Lung (tissue), 12 donors: ENCODE measurements around the gene NTN1. TPM values are rescaled to one million over a fixed set of nuclear protein-coding genes. Genes with fewer than 3 reads are reported as not detected.
"Not testable (repeated sequence)": the region's sequence is repeated elsewhere in the genome, so short reads cannot be mapped to it uniquely, and the experiment has no call there.

Source experiments
- ATAC-seq: fragments of 200-7000 bp; cut with Tn5 transposase; one replicate; pipeline ENCODE4 v1.9.1; 2020; ENCODE audit warnings: moderate number of reproducible peaks; ENCODE audit not compliant: insufficient read depth, low FRiP score
- DNase-seq, 3 donors: peaks; one replicate each; pipeline ENCODE4 v3.0.0-alpha.2; 2013 to 2017
- H3K27ac ChIP-seq, 2 donors: one replicate each; pipeline ENCODE4 v1.5.1; 2013; ENCODE audit warnings: mild to moderate bottlenecking in 2 of 2, moderate library complexity in 2 of 2, control low read depth in 1 of 2, inconsistent platforms in 1 of 2, low read depth in 1 of 2, low read length in 1 of 2
- H3K27me3 ChIP-seq, 3 donors: one replicate each; pipeline ENCODE4 v1.5.1; 2013; ENCODE audit warnings: low read length in 2 of 3; ENCODE audit not compliant: control insufficient read depth in 3 of 3, insufficient read depth in 3 of 3
- H3K36me3 ChIP-seq, 4 donors: one replicate each; pipeline ENCODE4 v1.5.1; 2013; ENCODE audit warnings: low read length in 4 of 4, mild to moderate bottlenecking in 1 of 4, moderate library complexity in 1 of 4; ENCODE audit not compliant: control insufficient read depth in 4 of 4, insufficient read depth in 4 of 4
- H3K4me1 ChIP-seq, 5 donors: one replicate each; pipeline ENCODE4 v1.5.1; 2013; ENCODE audit warnings: low read length in 5 of 5, mild to moderate bottlenecking in 2 of 5, moderate library complexity in 1 of 5; ENCODE audit not compliant: control insufficient read depth in 5 of 5, insufficient read depth in 5 of 5
- H3K4me3 ChIP-seq: one replicate; pipeline ENCODE4 v1.5.1; 2013; ENCODE audit warnings: mild to moderate bottlenecking, control low read depth, moderate library complexity
- H3K9ac ChIP-seq, 2 donors: one replicate each; pipeline ENCODE4 v1.5.1; 2013; ENCODE audit warnings: low read length in 2 of 2, control low read depth in 1 of 2; ENCODE audit not compliant: insufficient read depth in 1 of 2
- H3K9me3 ChIP-seq, 4 donors: one replicate each; pipeline ENCODE4 v1.5.1; 2013; ENCODE audit warnings: low read length in 3 of 4, mild to moderate bottlenecking in 1 of 4, moderate library complexity in 1 of 4; ENCODE audit not compliant: control insufficient read depth in 4 of 4, insufficient read depth in 3 of 4
- CTCF ChIP-seq: IDR thresholded peaks from 2 replicates; pipeline ENCODE4 v1.5.1; 2012; ENCODE audit warnings: mild to moderate bottlenecking; ENCODE audit errors: control extremely low read depth, extremely low read depth
- WGBS, 2 donors: extraction: QIAGEN DNeasy Blood & Tissue Kit; methylation state at CpG; one replicate each; pipeline ENCODE4 v1.1.7; 2013; 5-methylcytosine and 5-hydroxymethylcytosine counted together
- polyA plus RNA-seq, 2 donors: library from polyadenylated mRNA; stranded (reverse); fragments of 200-250 nt; gene quantifications; one replicate each; pipeline ENCODE4 v1.2.1, GENCODE V29; 2013
- total RNA-seq, 2 donors: library from RNA; depleted of rRNA in 1 of 2; stranded (reverse); fragments of >200 nt in 1 of 2; gene quantifications; one replicate each; pipeline ENCODE4 v1.2.1, GENCODE V29; 2014 to 2021
- donor health status: control.
- donor health status: control.
- donor health status: Bipolar disorder and iron deficiency.
- donor health status: healthy.
- donor health status: DM: yes; HTN: yes; CAD: no.

The NTN1 gene
- total and polyA plus RNA-seq, 4 donors = 3.6 to 17.1 (median 7.8) TPM

- Histone ChIP-seq H3K36me3 (no peaks in the 10 kb centered on the region), H3K4me1 (no peaks in the 10 kb centered on the region), H3K27ac (no peak overlapping the region), H3K27me3 (peaks cover 0 to 10% (median 0%) of the 10 kb centered on the region in 3 donors), H3K9ac (no peak overlapping the region), H3K9me3 (no peaks in the 10 kb centered on the region), H3K4me3 (no peak overlapping the region)
- ATAC-seq = no peak
- no peak for TF ChIP-seq CTCF
- no peak for DNase-seq
These were observed 41.6 kb upstream of the NTN1 start for GRCh38 chr17:8979715-8980114.

GRCh38 chr17:8981443-8981842, 39.9 kb upstream of the NTN1 start:
- 91 to 97% methylated on average over 2 of the region's 2 CpGs for WGBS, 2 donors
- no peak overlapping the region for H3K27ac ChIP-seq
- H3K9me3 ChIP-seq = peaks cover 0 to 6% (median 2%) of the 10 kb centered on the region in 4 donors
- H3K4me1 ChIP-seq = no peaks in the 10 kb centered on the region
- no peak for TF ChIP-seq CTCF
- no peak for DNase-seq
- no peaks in the 10 kb centered on the region for H3K36me3 ChIP-seq
- no peak overlapping the region for H3K9ac ChIP-seq
- H3K27me3 ChIP-seq = peaks cover 0 to 10% (median 0%) of the 10 kb centered on the region in 3 donors
- no peak overlapping the region for H3K4me3 ChIP-seq
- no peak for ATAC-seq

- not testable (repeated sequence) for H3K27me3 ChIP-seq, H3K9me3 ChIP-seq, H3K27ac ChIP-seq, DNase-seq, ATAC-seq, H3K36me3 ChIP-seq, H3K4me3 ChIP-seq, H3K4me1 ChIP-seq, H3K9ac ChIP-seq
- WGBS, 2 donors = 97% methylated on average over 5 of the region's 5 CpGs
These were observed 37.1 kb upstream of the NTN1 start for GRCh38 chr17:8984225-8984624.

GRCh38 chr17:8985054-8985701, 36.1 kb upstream of the NTN1 start:
- 55 to 72% methylated on average over 4 of the region's 4 CpGs for WGBS, 2 donors
- peaks cover 0 to 6% (median 2%) of the 10 kb centered on the region in 4 donors for H3K9me3 ChIP-seq
- no peak overlapping the region for H3K27ac ChIP-seq
- H3K9ac ChIP-seq = no peak overlapping the region
- ATAC-seq (no peak), DNase-seq (no peak)
- H3K4me1 ChIP-seq = no peaks in the 10 kb centered on the region
- no peak overlapping the region for H3K4me3 ChIP-seq
- TF ChIP-seq CTCF = no peak
- H3K27me3 ChIP-seq = no peaks in the 10 kb centered on the region
- H3K36me3 ChIP-seq = no peaks in the 10 kb centered on the region
